MCF 10A (cell line): ENCODE results near the gene GPSM1. TPM values are rescaled to one million over a fixed set of nuclear protein-coding genes. Genes with fewer than 3 reads are reported as not detected.

Source experiments
- BruUV-seq: library from RNA; stranded (reverse); fragments of 400-500 nt; replicated peaks from 2 replicates; lab custom pipeline; 2021; lab: Mats Ljungman, UMichigan
- CTCF ChIA-PET: fragments of 300-600 bp; sonication (Branson Sonifier 250); formaldehyde crosslinking; extraction: SDS; loops from one replicate; lab custom pipeline; 2021; ENCODE audit warnings: antibody characterized with exemption, inconsistent platforms; lab: Yijun Ruan, JAX
- POLR2A ChIA-PET: fragments of 300-600, 350-650 bp; sonication (Branson Sonifier 250); formaldehyde crosslinking; extraction: SDS; loops from one replicate; lab custom pipeline; 2020; ENCODE audit warnings: antibody characterized with exemption, inconsistent platforms; lab: Yijun Ruan, JAX
- DNase-seq: peaks from one replicate; pipeline ENCODE4 v3.0.0-alpha.2; 2018; ENCODE audit not compliant: unreplicated experiment
- H3K27ac Mint-ChIP-seq: one replicate; pipeline ENCODE4 v1.8.0; 2022; ENCODE audit warnings: mild to moderate bottlenecking, low read depth, mixed read lengths; ENCODE audit not compliant: unreplicated experiment
- H3K27me3 Mint-ChIP-seq: one replicate; pipeline ENCODE4 v1.8.0; 2022; ENCODE audit warnings: mixed read lengths; ENCODE audit not compliant: insufficient read depth, unreplicated experiment
- H3K36me3 Mint-ChIP-seq: one replicate; pipeline ENCODE4 v1.8.0; 2022; ENCODE audit warnings: mild to moderate bottlenecking, moderate library complexity, mixed read lengths; ENCODE audit not compliant: insufficient read depth, unreplicated experiment
- H3K4me1 Mint-ChIP-seq: one replicate; pipeline ENCODE4 v1.8.0; 2022; ENCODE audit warnings: mixed read lengths; ENCODE audit not compliant: insufficient read depth, unreplicated experiment
- H3K4me3 Mint-ChIP-seq: one replicate; pipeline ENCODE4 v1.8.0; 2022; ENCODE audit warnings: mild to moderate bottlenecking, moderate library complexity, mixed read lengths; ENCODE audit not compliant: unreplicated experiment
- H3K9me3 Mint-ChIP-seq: one replicate; pipeline ENCODE4 v1.8.0; 2022; ENCODE audit warnings: mixed read lengths; ENCODE audit not compliant: unreplicated experiment
- CTCF ChIP-seq: fragments of 200-600 bp; IDR thresholded peaks from one replicate; pipeline ENCODE4 v1.8.0; 2022; ENCODE audit warnings: antibody characterized with exemption, mild to moderate bottlenecking; ENCODE audit not compliant: unreplicated experiment
- intact Hi-C: fragments of 100-400 bp; cut with micrococcal nuclease; formaldehyde crosslinking; loops from 2 replicates; pipeline ENCODE4 v1.14.1; 2022
- total RNA-seq: library from RNA; stranded (reverse); gene quantifications from 2 replicates; pipeline ENCODE4 v1.2.3, GENCODE V29; 2022

GPSM1 gene
- total RNA-seq, 1 experiment from 2014 or later, result 15.5 TPM

DNA sequence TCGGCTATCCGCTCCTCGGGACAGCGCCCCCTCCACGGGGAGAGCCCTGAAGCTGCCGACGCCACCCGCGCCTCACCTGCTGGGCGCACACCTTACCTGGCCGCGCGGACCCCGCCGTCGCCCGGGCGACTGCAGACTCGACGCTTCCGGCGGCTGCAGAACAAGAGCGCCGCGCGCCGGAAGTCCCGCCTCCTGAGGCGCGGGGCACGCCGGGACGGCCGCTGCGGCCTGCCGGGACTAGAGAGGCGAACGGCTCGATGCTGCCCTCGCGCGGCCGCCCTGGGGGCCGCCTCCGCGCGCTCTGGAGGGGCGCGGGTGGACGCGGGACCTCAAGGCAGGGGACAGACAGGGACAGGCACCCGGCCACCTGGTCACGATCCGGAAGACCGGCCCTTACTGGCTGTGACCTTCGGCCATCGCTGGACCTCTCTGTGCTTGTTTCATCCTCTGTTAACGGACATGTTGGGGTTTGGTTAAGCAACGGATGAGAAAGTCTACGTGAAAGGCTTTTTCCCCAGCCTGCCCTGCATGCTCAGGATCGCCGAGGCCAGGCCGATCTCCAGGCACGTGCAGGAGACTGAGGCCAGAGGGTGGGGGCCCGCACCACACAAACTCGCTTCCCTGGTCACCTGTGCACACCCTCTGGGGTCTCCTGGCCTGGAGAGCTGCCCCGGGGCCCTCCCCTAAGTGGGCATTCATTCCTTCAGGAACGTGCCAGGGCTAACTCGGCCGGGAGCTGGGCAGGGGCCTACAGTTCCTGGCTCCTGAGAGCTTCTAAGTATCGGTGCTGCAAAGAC lies 72.9 kb downstream of the GPSM1 start, which contains the start of gene SNAPC4:
Gene SNAPC4, minus strand, starts transcription at position 133 of the 797 bp plus-strand sequence. CDS start 1,742 bp downstream, outside the sequence.
- Mint-ChIP-seq H3K9me3 (no peaks in the 10 kb centered on the region), H3K36me3 (peaks cover 50% of the 10 kb centered on the region), H3K27me3 (no peaks in the 10 kb centered on the region), H3K4me1 (no peaks in the 10 kb centered on the region), H3K4me3 (peak within 1 kb of the TSS; percentile 81), H3K27ac (peak within 1 kb of the TSS; percentile 69)
- DNase-seq, result peak; percentile 84
- intact Hi-C loops, result loop anchor here (1.0 kb wide), 1 partner anchor 61 kb away; no protein-coding TSS in a partner anchor
- ChIA-PET POLR2A (interaction anchor here (0.5 to 5.5 kb wide), 6 partner anchors 9 to 574 kb away, joined by 3 to 37 read pairs (median 4); partner anchors contain the start of genes DNLZ, ENTR1 and PMPCA), CTCF (interaction anchor here (0.6 to 1.6 kb wide), 18 partner anchors 8 to 664 kb away, joined by 3 to 14 read pairs (median 3); partner anchors contain the start of genes DNLZ and GPSM1)
- BruUV-seq, result no TSS peak
- peak; percentile 94 for TF ChIP-seq CTCF

GRCh38 chr9:136401173-136401922 lies 74.0 kb downstream of the GPSM1 start:
- intact Hi-C loops, result no loop called here
- H3K4me1 Mint-ChIP-seq, result no peaks in the 10 kb centered on the region
- peaks cover 50% of the 10 kb centered on the region for H3K36me3 Mint-ChIP-seq
- TF ChIP-seq CTCF, result no peak
- no peak for DNase-seq
- no TSS peak for BruUV-seq
- H3K9me3 Mint-ChIP-seq, result no peaks in the 10 kb centered on the region
- no peak overlapping the region for H3K4me3 Mint-ChIP-seq
- no peaks in the 10 kb centered on the region for H3K27me3 Mint-ChIP-seq
- peak overlapping the region; percentile 39 for H3K27ac Mint-ChIP-seq
- CTCF ChIA-PET, result interaction anchor here (0.6 to 1.6 kb wide), 17 partner anchors 8 to 663 kb away, joined by 3 to 14 read pairs (median 4); partner anchors contain the start of genes DNLZ and GPSM1
- POLR2A ChIA-PET, result interaction anchor here (0.6 to 5.5 kb wide), 5 partner anchors 8 to 340 kb away, joined by 3 to 37 read pairs (median 3); partner anchors contain the start of genes DNLZ, ENTR1 and PMPCA

- H3K4me3 Mint-ChIP-seq, result no peak overlapping the region
- no peaks in the 10 kb centered on the region for H3K9me3 Mint-ChIP-seq
- POLR2A ChIA-PET, result interaction anchor here (0.7 kb wide), 1 partner anchor 8 kb away, joined by 3 read pairs; no protein-coding TSS in a partner anchor
- H3K4me1 Mint-ChIP-seq, result no peaks in the 10 kb centered on the region
- no peak overlapping the region for H3K27ac Mint-ChIP-seq
- H3K27me3 Mint-ChIP-seq, result no peaks in the 10 kb centered on the region
- CTCF ChIA-PET, result interaction anchor here (0.7 to 1.6 kb wide), 3 partner anchors 7 to 43 kb away, joined by 3 to 14 read pairs (median 3); partner anchors contain the start of gene DNLZ
- peaks cover 50% of the 10 kb centered on the region for H3K36me3 Mint-ChIP-seq
- no peak for TF ChIP-seq CTCF
- DNase-seq, result no peak
- intact Hi-C loops, result no loop called here
- BruUV-seq, result no TSS peak
These were observed 74.7 kb downstream of the GPSM1 start for GRCh38 chr9:136402067-136402466.
